Keratinocyte (primary cell): ENCODE measurements around the gene PCNT.

Source experiments
- CTCF ChIP-seq, 3 experiments: IDR thresholded peaks in 1 of 3; conservative IDR thresholded peaks in 1 of 3; optimal IDR thresholded peaks in 1 of 3; 2 replicates in 2 of 3; 3 replicates in 1 of 3; pipeline versions ENCODE3 to v1.5.1; 2011; ENCODE audit warnings: low read length in 3 of 3, mild to moderate bottlenecking in 3 of 3, moderate library complexity in 2 of 3, control low read depth in 1 of 3, inconsistent platforms in 1 of 3; ENCODE audit not compliant: insufficient read depth in 2 of 3; ENCODE audit errors: extremely low read depth in 1 of 3
- EZH2 ChIP-seq: IDR thresholded peaks from one replicate; pipeline ENCODE4 v1.6.1; 2012; ENCODE audit warnings: inconsistent platforms, mild to moderate bottlenecking, low read length, moderate library complexity

GRCh38 chr21:46307625-46308024, 16.3 kb upstream of the PCNT start:
- TF ChIP-seq CTCF (optimal IDR thresholded peaks at IDR 0.05 in 1 of 3, IDR thresholded peaks at IDR 0.05 in 1 of 3, conservative IDR thresholded peaks at IDR 0.05 in 1 of 3; ENCODE audit: extremely low read depth in 1 of 3, insufficient read depth in 2 of 3, low read length in 3 of 3) (no peak), EZH2 (no peak)
